H9 (cell line): Measurements from ENCODE around the gene PLD4. TPM values are rescaled to one million over a fixed set of nuclear protein-coding genes. Genes with fewer than 3 reads are reported as not detected.

Experiments
- DNase-seq: peaks from one replicate; pipeline ENCODE4 v3.0.0-alpha.2; 2017
- H2AFZ ChIP-seq: one replicate; pipeline ENCODE4 v1.6.1; 2013; ENCODE audit warnings: mild to moderate bottlenecking, low read length, control low read depth, moderate library complexity
- H2AK5ac ChIP-seq: 2 replicates; pipeline ENCODE4 v1.6.1; 2013; ENCODE audit warnings: low read length, control low read depth, mixed read lengths; ENCODE audit not compliant: insufficient read length
- H2BK120ac ChIP-seq: one replicate; pipeline ENCODE4 v1.6.1; 2013; ENCODE audit warnings: low read depth, mild to moderate bottlenecking, low read length, control low read depth, inconsistent platforms; ENCODE audit not compliant: poor library complexity, severe bottlenecking
- H2BK12ac ChIP-seq: 2 replicates; pipeline ENCODE4 v1.6.1; 2013; ENCODE audit warnings: low read length, control low read depth, mixed read lengths, low read depth; ENCODE audit not compliant: insufficient read length
- H2BK15ac ChIP-seq: 2 replicates; pipeline ENCODE4 v1.6.1; 2013; ENCODE audit warnings: low read depth, low read length, control low read depth
- H2BK20ac ChIP-seq: one replicate; pipeline ENCODE4 v1.6.1; 2013; ENCODE audit warnings: low read depth, mild to moderate bottlenecking, low read length, control low read depth, inconsistent platforms; ENCODE audit not compliant: poor library complexity, severe bottlenecking
- H2BK5ac ChIP-seq: 2 replicates; pipeline ENCODE4 v1.6.1; 2013; ENCODE audit warnings: low read length, control low read depth, mixed read lengths; ENCODE audit not compliant: insufficient read length
- H3K14ac ChIP-seq: 2 replicates; pipeline ENCODE4 v1.6.1; 2013; ENCODE audit warnings: low read length, control low read depth; ENCODE audit not compliant: insufficient read depth
- H3K18ac ChIP-seq: 2 replicates; pipeline ENCODE4 v1.6.1; 2013; ENCODE audit warnings: low read depth, mild to moderate bottlenecking, mixed read lengths, low read length, control low read depth; ENCODE audit not compliant: insufficient read length
- H3K23ac ChIP-seq: 2 replicates; pipeline ENCODE4 v1.6.1; 2013; ENCODE audit warnings: low read length, control low read depth, mixed read lengths, low read depth; ENCODE audit not compliant: insufficient read length
- H3K23me2 ChIP-seq: 2 replicates; pipeline ENCODE4 v1.6.1; 2013; ENCODE audit warnings: low read depth, mild to moderate bottlenecking, mixed read lengths, low read length, control low read depth; ENCODE audit not compliant: insufficient read length, poor library complexity, severe bottlenecking
- H3K27ac ChIP-seq: 2 replicates; pipeline ENCODE4 v1.5.1; 2013; ENCODE audit warnings: low read length, control low read depth, mixed read lengths, low read depth; ENCODE audit not compliant: insufficient read length
- H3K27me3 ChIP-seq: 2 replicates; pipeline ENCODE4 v1.6.1; 2013; ENCODE audit warnings: low read length, control low read depth, inconsistent platforms; ENCODE audit not compliant: insufficient read depth
- H3K4ac ChIP-seq: 2 replicates; pipeline ENCODE4 v1.6.1; 2013; ENCODE audit warnings: low read depth, mild to moderate bottlenecking, control low read depth, inconsistent platforms, low read length, moderate library complexity
- H3K4me1 ChIP-seq: 2 replicates; pipeline ENCODE4 v1.6.1; 2013; ENCODE audit warnings: low read length, control low read depth, inconsistent platforms; ENCODE audit not compliant: insufficient read depth
- H3K4me2 ChIP-seq: 2 replicates; pipeline ENCODE4 v1.6.1; 2013; ENCODE audit warnings: low read length, control low read depth, mixed read lengths; ENCODE audit not compliant: insufficient read length, insufficient read depth
- H3K56ac ChIP-seq: 2 replicates; pipeline ENCODE4 v1.6.1; 2013; ENCODE audit warnings: low read depth, mild to moderate bottlenecking, mixed read lengths, low read length, control low read depth; ENCODE audit not compliant: insufficient read length
- H3K79me1 ChIP-seq: 2 replicates; pipeline ENCODE4 v1.6.1; 2013; ENCODE audit warnings: low read depth, mild to moderate bottlenecking, moderate library complexity, low read length, control low read depth, inconsistent platforms; ENCODE audit not compliant: insufficient read depth, poor library complexity, severe bottlenecking
- H3K79me2 ChIP-seq: 2 replicates; pipeline ENCODE4 v1.6.1; 2013; ENCODE audit warnings: low read length, control low read depth, inconsistent platforms; ENCODE audit not compliant: insufficient read depth
- H3K9ac ChIP-seq: 2 replicates; pipeline ENCODE4 v1.6.1; 2013; ENCODE audit warnings: low read length, control low read depth, mixed read lengths; ENCODE audit not compliant: insufficient read length; ENCODE audit errors: extremely low read depth
- H3K9me3 ChIP-seq: one replicate; pipeline ENCODE4 v1.6.1; 2013; ENCODE audit warnings: low read depth, low read length, inconsistent platforms; ENCODE audit not compliant: control insufficient read depth
- H3T11ph ChIP-seq: one replicate; pipeline ENCODE4 v1.6.1; 2013; ENCODE audit warnings: mild to moderate bottlenecking, low read length, control low read depth, inconsistent platforms
- H4K20me1 ChIP-seq: one replicate; pipeline ENCODE4 v1.6.1; 2013; ENCODE audit not compliant: control insufficient read depth, insufficient read length, insufficient read depth
- H4K5ac ChIP-seq: 2 replicates; pipeline ENCODE4 v1.6.1; 2013; ENCODE audit warnings: low read depth, mild to moderate bottlenecking, mixed read lengths, low read length, control low read depth; ENCODE audit not compliant: insufficient read length
- H4K8ac ChIP-seq: replicated peaks from 2 replicates; pipeline ENCODE4 v1.6.1; 2013; ENCODE audit warnings: low read length, control low read depth, mixed read lengths, low read depth; ENCODE audit not compliant: insufficient read length
- H4K91ac ChIP-seq: 2 replicates; pipeline ENCODE4 v1.6.1; 2013; ENCODE audit warnings: low read depth, mild to moderate bottlenecking, moderate library complexity, mixed read lengths, low read length, control low read depth; ENCODE audit not compliant: insufficient read length
- H3K27ac Mint-ChIP-seq, 3 experiments: 2 replicates in 2 of 3; 3 replicates in 1 of 3; pipeline ENCODE4 v1.8.0; 2020 to 2021; ENCODE audit warnings: mixed read lengths in 3 of 3, mild to moderate bottlenecking in 1 of 3, moderate library complexity in 1 of 3
- H3K27me3 Mint-ChIP-seq: 2 replicates; pipeline ENCODE4 v1.8.0; 2021; ENCODE audit warnings: low read depth, mild to moderate bottlenecking, moderate library complexity, mixed read lengths
- H3K36me3 Mint-ChIP-seq, 3 experiments: 2 replicates in 2 of 3; 3 replicates in 1 of 3; pipeline ENCODE4 v1.8.0; 2020 to 2021; ENCODE audit warnings: low read depth in 3 of 3, mixed read lengths in 3 of 3; ENCODE audit not compliant: insufficient read depth in 1 of 3
- H3K4me1 Mint-ChIP-seq, 2 experiments: 2 replicates each; pipeline ENCODE4 v1.8.0; 2020; ENCODE audit warnings: mixed read lengths in 2 of 2
- H3K4me3 Mint-ChIP-seq, 2 experiments: 2 replicates in 1 of 2; 3 replicates in 1 of 2; pipeline ENCODE4 v1.8.0; 2020 to 2021; ENCODE audit warnings: mild to moderate bottlenecking in 2 of 2, mixed read lengths in 2 of 2, moderate library complexity in 1 of 2
- H3K9me3 Mint-ChIP-seq, 2 experiments: 2 replicates in 1 of 2; 3 replicates in 1 of 2; pipeline ENCODE4 v1.8.0; 2020; ENCODE audit warnings: mild to moderate bottlenecking in 2 of 2, mixed read lengths in 2 of 2, moderate library complexity in 1 of 2
- WGBS: extraction: QIAGEN DNeasy Blood & Tissue Kit; methylation state at CpG from one replicate; pipeline ENCODE4 v1.1.7; 2013; ENCODE audit warnings: missing lambda C conversion rate, low lambda C conversion rate, mixed read lengths; ENCODE audit not compliant: insufficient read length; ENCODE audit errors: extremely low coverage; 5-methylcytosine and 5-hydroxymethylcytosine counted together
- total RNA-seq: library from RNA; stranded (reverse); gene quantifications from 2 replicates; pipeline ENCODE4 v1.2.1, GENCODE V29; 2021
- TF ChIP-seq, protein P1 (sequence below): fragments of 200-600 bp; sonication (generic); conservative IDR thresholded peaks from 3 replicates; pipeline ENCODE4 v1.8.0; 2021; ENCODE audit warnings: antibody characterized with exemption, mild to moderate bottlenecking

Gene PLD4
- total RNA-seq, 1 experiment from 2014 or later, result not detected

DNA sequence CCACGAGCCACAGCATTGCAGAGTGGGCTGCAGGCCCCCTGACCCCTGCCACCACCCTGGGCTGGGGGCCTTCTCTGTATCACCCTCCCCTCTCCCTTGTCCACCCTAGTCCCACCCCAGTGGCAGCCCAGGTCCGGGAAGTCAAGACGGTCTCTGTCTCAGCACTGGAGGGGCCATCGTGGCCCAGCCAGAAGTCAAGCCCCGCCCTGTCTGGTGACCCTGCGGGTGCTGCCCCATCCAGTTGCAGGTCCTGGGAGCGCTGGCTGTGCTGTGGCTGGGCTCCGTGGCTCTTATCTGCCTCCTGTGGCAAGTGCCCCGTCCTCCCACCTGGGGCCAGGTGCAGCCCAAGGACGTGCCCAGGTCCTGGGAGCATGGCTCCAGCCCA is 2.7 kb downstream of the PLD4 start:
- Histone ChIP-seq H3K9me3 (no peaks in the 10 kb centered on the region), H3K18ac (no peak overlapping the region), H3K27ac (no peak overlapping the region), H2BK5ac (no peak overlapping the region), H3K79me2 (no peaks in the 10 kb centered on the region), H2AK5ac (no peak overlapping the region), H2BK12ac (no peak overlapping the region), H3K4me1 (no peaks in the 10 kb centered on the region; the same call in 1 of the 2 replicates), H3K4me2 (no peak overlapping the region), H3K79me1 (no peaks in the 10 kb centered on the region), H2AFZ (no peak overlapping the region), H3K14ac (no peak overlapping the region), H4K8ac (no peak overlapping the region), H2BK15ac (no peak overlapping the region), H4K91ac (no peak overlapping the region), H3K27me3 (peaks cover 14% of the 10 kb centered on the region; the same call in 1 of the 2 replicates), H3T11ph (no peak overlapping the region), H3K23me2 (no peaks in the 10 kb centered on the region), H4K5ac (no peak overlapping the region), H4K20me1 (no peaks in the 10 kb centered on the region), H3K56ac (no peak overlapping the region), H2BK120ac (no peak overlapping the region), H3K4ac (no peak overlapping the region), H2BK20ac (no peak overlapping the region), H3K9ac (no peak overlapping the region), H3K23ac (no peak overlapping the region)
- H3K4me1 Mint-ChIP-seq, result peaks cover 4 to 5% of the 10 kb centered on the region in 2 experiments; a peak in 2 of 4 replicates
- H3K27me3 Mint-ChIP-seq, result peaks cover 37% of the 10 kb centered on the region
- no CpG with 5 or more reads among the region's 10 CpGs for WGBS
- H3K4me3 Mint-ChIP-seq, result no peak overlapping the region
- H3K9me3 Mint-ChIP-seq, result no peaks in the 10 kb centered on the region; a peak in 2 of 5 replicates
- TF ChIP-seq, protein P1, sequence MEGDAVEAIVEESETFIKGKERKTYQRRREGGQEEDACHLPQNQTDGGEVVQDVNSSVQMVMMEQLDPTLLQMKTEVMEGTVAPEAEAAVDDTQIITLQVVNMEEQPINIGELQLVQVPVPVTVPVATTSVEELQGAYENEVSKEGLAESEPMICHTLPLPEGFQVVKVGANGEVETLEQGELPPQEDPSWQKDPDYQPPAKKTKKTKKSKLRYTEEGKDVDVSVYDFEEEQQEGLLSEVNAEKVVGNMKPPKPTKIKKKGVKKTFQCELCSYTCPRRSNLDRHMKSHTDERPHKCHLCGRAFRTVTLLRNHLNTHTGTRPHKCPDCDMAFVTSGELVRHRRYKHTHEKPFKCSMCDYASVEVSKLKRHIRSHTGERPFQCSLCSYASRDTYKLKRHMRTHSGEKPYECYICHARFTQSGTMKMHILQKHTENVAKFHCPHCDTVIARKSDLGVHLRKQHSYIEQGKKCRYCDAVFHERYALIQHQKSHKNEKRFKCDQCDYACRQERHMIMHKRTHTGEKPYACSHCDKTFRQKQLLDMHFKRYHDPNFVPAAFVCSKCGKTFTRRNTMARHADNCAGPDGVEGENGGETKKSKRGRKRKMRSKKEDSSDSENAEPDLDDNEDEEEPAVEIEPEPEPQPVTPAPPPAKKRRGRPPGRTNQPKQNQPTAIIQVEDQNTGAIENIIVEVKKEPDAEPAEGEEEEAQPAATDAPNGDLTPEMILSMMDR, result no peak; the same call in 2 of the 3 replicates
- H3K27ac Mint-ChIP-seq, result no peak overlapping the region
- DNase-seq, result no peak
- H3K36me3 Mint-ChIP-seq, result 0 out of 7 replicates have a peak, but pooled peaks cover 0 to 3% (median 0%) of the 10 kb centered on the region in 3 experiments
